ENCODE results near the gene MRPL4.
A peak's percentile ranks its signal among the peaks of the same experiment; 100 is the strongest.

The MRPL4 gene

DNA sequence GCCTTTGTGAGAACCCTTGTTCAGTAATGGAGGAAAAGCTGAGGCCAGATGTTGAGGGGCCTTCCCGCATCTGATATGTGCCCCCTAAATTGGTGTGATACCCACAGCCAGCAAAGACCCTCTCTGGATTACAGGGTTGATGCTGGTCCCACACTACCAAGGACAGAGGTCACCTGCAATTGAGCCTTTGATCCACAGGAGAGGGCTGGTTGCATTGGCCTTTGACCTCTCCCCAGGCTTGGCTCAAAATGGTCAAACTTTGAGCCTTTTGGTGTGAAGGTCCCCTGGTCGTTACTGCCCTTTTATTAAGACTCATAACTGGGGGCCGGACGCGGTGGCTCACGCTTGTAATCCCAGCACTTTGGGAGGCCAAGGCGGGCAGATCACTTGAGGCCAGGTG lies 8.4 kb upstream of the MRPL4 start:
- TF ChIP-seq ZFX (IDR thresholded peaks at IDR 0.05; ENCODE audit: borderline replicate concordance): no peak
- TF ChIP-seq, protein P1, sequence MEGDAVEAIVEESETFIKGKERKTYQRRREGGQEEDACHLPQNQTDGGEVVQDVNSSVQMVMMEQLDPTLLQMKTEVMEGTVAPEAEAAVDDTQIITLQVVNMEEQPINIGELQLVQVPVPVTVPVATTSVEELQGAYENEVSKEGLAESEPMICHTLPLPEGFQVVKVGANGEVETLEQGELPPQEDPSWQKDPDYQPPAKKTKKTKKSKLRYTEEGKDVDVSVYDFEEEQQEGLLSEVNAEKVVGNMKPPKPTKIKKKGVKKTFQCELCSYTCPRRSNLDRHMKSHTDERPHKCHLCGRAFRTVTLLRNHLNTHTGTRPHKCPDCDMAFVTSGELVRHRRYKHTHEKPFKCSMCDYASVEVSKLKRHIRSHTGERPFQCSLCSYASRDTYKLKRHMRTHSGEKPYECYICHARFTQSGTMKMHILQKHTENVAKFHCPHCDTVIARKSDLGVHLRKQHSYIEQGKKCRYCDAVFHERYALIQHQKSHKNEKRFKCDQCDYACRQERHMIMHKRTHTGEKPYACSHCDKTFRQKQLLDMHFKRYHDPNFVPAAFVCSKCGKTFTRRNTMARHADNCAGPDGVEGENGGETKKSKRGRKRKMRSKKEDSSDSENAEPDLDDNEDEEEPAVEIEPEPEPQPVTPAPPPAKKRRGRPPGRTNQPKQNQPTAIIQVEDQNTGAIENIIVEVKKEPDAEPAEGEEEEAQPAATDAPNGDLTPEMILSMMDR (IDR thresholded peaks at IDR 0.05): no peak

GRCh38 chr19:10245189-10245939 lies 6.7 kb upstream of the MRPL4 start:
- H3K27ac ChIP-seq: no peak overlapping the region
- no peak for TF ChIP-seq ZFX (IDR thresholded peaks at IDR 0.05; ENCODE audit: borderline replicate concordance)
- TF ChIP-seq, protein P1 (IDR thresholded peaks at IDR 0.05): no peak

More for the DNA sequence above, 8.4 kb upstream of the MRPL4 start:
- no peak overlapping the region for H3K27ac ChIP-seq

- no peak overlapping the region for H3K27ac ChIP-seq
- TF ChIP-seq, protein P1 (IDR thresholded peaks at IDR 0.05): no peak
- no peak for TF ChIP-seq ZFX (IDR thresholded peaks at IDR 0.05; ENCODE audit: borderline replicate concordance)
Observed at GRCh38 chr19:10246511-10246910, 5.5 kb upstream of the MRPL4 start.

GRCh38 chr19:10252707-10253106 lies 693 bp downstream of the MRPL4 start:
- H3K27ac ChIP-seq: peak overlapping the region; percentile 72
- TF ChIP-seq, protein P1 (IDR thresholded peaks at IDR 0.05): no peak
- TF ChIP-seq ZFX (IDR thresholded peaks at IDR 0.05; ENCODE audit: borderline replicate concordance): no peak

GRCh38 chr19:10254244-10254643 lies 2.2 kb downstream of the MRPL4 start:
- TF ChIP-seq, protein P1 (IDR thresholded peaks at IDR 0.05): no peak
- no peak for TF ChIP-seq ZFX (IDR thresholded peaks at IDR 0.05; ENCODE audit: borderline replicate concordance)
- no peak overlapping the region for H3K27ac ChIP-seq

DNA sequence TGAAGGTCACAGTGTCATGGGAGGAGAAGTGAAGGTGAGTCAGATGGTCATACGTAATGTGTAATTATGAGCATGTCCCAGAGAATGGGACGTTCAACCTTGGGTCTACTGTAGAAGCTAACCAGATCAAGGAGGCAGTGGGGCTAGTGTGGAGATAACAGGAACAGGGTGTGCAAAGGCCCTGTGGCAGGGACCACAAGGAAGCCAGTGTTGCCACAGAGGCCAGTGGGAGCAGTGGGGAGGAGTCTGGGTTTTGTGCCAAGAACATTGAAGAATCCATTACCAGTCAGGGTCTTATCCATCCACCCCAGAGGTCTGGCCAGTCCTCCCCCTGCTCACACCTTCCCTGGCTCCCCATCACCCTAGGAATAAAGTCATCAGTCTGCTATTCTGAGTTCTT lies 3.3 kb downstream of the MRPL4 start:
- H3K27ac ChIP-seq: no peak overlapping the region
- TF ChIP-seq ZFX (IDR thresholded peaks at IDR 0.05; ENCODE audit: borderline replicate concordance): no peak

- TF ChIP-seq, protein P1 (IDR thresholded peaks at IDR 0.05): no peak
- TF ChIP-seq ZFX (IDR thresholded peaks at IDR 0.05; ENCODE audit: borderline replicate concordance): no peak
- no peak overlapping the region for H3K27ac ChIP-seq
Observed at GRCh38 chr19:10256551-10256950, 4.5 kb downstream of the MRPL4 start.

Data from 22Rv1 (cell line).